ENCODE results near the gene FHAD1.
"Not testable (repeated sequence)": the region's sequence is repeated elsewhere in the genome, so short reads cannot be mapped to it uniquely, and the experiment has no call there.

Gene FHAD1

DNA sequence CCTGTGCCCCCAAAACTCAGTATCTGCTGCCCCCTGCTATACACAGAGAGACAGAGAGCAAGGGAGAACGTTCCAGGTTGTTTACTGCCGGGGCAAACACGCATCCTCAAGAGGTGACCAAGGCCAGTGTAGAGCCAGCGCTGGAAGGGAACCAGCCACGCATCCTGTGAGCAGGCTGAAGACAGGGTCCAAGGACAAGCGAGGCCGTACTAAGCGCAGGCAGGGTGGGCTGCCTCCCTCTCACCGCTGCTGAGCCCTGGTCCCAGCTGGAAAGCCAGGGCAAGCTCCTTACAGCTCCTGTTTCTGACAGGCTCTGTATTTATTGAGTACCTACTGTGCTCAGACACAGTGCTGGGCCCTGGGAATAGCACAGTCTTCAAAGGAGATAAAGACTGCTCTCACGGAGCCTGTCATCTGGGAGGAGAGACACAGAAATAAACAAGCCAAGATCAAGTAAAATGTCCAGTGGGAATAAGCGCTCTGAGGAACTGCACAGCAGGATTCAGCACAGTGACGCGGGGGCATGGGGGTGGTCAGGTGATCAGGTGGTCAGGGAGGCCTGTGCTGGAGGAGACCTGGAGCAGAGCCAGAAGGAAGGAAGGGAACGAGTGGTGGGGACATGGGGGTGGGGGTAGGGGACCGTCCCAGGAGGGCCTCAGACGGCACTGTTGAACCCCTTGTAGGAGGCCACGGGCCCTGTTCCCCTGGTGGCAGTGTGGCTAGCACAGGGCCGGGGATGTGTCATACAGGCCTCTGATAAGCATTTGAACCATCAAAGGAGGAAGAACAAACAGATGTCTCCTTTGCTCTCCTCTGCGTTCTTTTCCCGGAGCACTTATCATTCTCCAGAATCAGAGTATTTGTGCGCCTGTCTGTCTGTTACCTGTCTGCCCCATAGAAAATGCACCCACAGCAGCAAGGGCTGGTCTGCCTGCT lies 124.9 kb downstream of the FHAD1 start:
- Mint-ChIP-seq H3K4me1 (peaks cover 18% of the 10 kb centered on the region), H3K4me3 (no peak overlapping the region), H3K27me3 (ENCODE audit: low read depth, poor library complexity) (peaks cover 10% of the 10 kb centered on the region), H3K9me3 (no peaks in the 10 kb centered on the region), H3K36me3 (ENCODE audit: low read depth) (no peaks in the 10 kb centered on the region), H3K27ac (peak overlapping the region; percentile 15)
- TF ChIP-seq, protein P1, sequence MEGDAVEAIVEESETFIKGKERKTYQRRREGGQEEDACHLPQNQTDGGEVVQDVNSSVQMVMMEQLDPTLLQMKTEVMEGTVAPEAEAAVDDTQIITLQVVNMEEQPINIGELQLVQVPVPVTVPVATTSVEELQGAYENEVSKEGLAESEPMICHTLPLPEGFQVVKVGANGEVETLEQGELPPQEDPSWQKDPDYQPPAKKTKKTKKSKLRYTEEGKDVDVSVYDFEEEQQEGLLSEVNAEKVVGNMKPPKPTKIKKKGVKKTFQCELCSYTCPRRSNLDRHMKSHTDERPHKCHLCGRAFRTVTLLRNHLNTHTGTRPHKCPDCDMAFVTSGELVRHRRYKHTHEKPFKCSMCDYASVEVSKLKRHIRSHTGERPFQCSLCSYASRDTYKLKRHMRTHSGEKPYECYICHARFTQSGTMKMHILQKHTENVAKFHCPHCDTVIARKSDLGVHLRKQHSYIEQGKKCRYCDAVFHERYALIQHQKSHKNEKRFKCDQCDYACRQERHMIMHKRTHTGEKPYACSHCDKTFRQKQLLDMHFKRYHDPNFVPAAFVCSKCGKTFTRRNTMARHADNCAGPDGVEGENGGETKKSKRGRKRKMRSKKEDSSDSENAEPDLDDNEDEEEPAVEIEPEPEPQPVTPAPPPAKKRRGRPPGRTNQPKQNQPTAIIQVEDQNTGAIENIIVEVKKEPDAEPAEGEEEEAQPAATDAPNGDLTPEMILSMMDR (IDR thresholded peaks at IDR 0.05): no peak
- DNase-seq: no peak

DNA sequence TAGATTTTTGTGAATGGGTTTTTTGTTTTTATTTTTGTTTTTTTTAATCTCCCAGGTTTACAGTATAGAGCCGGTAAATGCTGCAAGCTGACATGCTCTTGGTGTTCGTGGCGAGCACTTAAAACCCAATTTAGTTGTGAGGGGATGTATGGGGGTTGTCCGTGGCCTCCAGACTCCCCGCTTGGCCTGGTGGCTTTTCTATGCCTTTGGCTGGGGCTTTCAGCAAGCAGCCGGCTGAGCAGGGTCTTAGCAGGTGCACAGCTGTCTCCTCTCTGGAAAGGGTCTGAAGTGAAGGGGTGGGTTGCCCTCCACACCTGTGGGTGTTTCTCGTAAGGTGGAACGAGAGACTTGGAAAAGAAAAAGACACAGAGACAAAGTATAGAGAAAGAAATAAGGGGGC lies 131.7 kb downstream of the FHAD1 start:
- no peaks in the 10 kb centered on the region for H3K9me3 Mint-ChIP-seq
- peaks cover 39% of the 10 kb centered on the region for H3K4me1 Mint-ChIP-seq
- DNase-seq: no peak
- TF ChIP-seq, protein P1 (IDR thresholded peaks at IDR 0.05): no peak
- H3K27me3 Mint-ChIP-seq (ENCODE audit: low read depth, poor library complexity): peaks cover 10% of the 10 kb centered on the region
- H3K27ac Mint-ChIP-seq: no peak overlapping the region
- no peak overlapping the region for H3K4me3 Mint-ChIP-seq
- no peaks in the 10 kb centered on the region for H3K36me3 Mint-ChIP-seq (ENCODE audit: low read depth)

DNA sequence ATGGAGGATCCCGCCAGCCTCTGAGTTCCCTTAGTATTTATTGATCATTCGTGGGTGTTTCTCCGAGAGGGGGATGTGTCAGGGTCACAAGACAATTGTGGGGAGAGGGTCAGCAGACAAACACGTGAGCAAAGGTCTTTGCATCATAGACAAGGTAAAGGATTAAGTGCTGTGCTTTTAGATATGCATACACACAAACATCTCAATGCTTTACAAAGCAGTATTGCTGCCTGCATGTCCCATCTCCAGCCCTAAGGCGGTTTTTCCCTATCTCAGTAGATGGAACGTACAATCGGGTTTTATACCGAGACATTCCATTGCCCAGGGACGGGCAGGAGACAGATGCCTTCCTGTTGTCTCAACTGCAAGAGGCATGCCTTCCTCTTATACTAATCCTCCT lies 132.1 kb downstream of the FHAD1 start:
- peaks cover 42% of the 10 kb centered on the region for H3K4me1 Mint-ChIP-seq
- H3K36me3 Mint-ChIP-seq (ENCODE audit: low read depth); H3K9me3 Mint-ChIP-seq; H3K27ac Mint-ChIP-seq; H3K4me3 Mint-ChIP-seq; DNase-seq: not testable (repeated sequence)
- H3K27me3 Mint-ChIP-seq (ENCODE audit: low read depth, poor library complexity): peaks cover 10% of the 10 kb centered on the region

DNA sequence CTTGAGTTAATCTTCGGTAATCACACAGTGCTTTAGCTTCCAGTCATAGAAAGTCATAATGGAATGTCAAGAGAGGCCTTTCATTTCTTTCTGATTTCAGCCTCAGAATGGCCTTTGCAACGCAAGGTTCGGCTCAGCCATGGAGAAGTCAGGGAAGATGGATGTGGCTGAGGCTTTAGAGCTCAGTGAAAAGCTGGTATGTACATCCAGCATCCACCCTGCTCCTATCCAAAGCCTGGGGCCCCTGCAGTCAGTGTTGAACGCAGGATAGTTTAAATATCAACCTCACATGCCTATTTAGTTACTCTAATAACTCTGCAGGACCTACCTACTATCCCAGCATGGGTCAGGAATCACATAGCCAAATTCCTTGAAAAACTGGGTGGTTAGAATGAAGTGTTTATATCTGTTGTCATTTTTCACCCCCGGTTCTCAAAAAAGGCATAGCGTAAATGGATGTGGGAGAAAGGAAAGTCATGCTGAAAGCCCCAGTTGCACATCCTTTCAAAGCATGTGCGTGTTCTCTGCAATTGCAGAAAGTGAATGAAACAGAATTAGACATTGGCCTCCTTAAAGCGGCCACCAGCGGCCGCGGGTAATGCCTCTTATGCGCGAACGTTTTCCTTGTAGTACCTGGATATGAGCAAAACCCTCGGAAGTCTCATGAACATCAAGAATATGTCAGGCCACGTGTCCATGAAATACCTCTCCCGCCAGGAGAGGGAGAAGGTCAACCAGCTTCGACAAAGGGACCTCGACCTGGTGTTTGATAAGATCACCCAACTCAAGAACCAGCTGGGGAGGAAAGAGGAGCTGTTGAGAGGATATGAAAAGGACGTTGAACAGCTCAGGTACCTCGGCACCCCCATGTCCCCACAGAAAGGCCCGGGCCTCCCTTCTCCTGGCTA lies 133.8 kb downstream of the FHAD1 start:
- Mint-ChIP-seq H3K4me3 (no peak overlapping the region), H3K36me3 (ENCODE audit: low read depth) (no peaks in the 10 kb centered on the region), H3K9me3 (no peaks in the 10 kb centered on the region), H3K27me3 (ENCODE audit: low read depth, poor library complexity) (peaks cover 26% of the 10 kb centered on the region), H3K4me1 (peaks cover 55% of the 10 kb centered on the region), H3K27ac (no peak overlapping the region)
- TF ChIP-seq, protein P1 (IDR thresholded peaks at IDR 0.05): no peak
- no peak for DNase-seq

DNA sequence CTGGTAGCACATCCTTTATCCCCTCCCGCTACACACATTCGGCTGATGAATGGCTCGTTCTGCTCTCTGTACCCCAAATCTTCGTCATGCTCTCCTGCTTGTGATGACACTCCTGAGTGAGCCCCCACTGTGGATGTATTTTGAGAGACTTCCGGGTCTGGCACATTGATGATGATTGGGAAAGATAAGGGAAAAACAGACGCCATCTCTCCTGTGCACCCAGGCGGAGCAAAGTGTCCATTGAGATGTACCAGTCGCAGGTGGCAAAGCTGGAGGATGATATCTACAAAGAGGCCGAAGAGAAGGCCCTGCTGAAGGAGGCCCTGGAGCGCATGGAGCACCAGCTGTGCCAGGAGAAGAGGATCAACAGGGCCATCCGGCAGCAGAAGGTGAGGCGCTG lies 134.8 kb downstream of the FHAD1 start:
- TF ChIP-seq, protein P1 (IDR thresholded peaks at IDR 0.05): no peak
- Mint-ChIP-seq H3K4me3 (no peak overlapping the region), H3K27me3 (ENCODE audit: low read depth, poor library complexity) (peaks cover 32% of the 10 kb centered on the region), H3K27ac (no peak overlapping the region), H3K9me3 (no peaks in the 10 kb centered on the region), H3K36me3 (ENCODE audit: low read depth) (no peaks in the 10 kb centered on the region), H3K4me1 (peaks cover 64% of the 10 kb centered on the region)
- no peak for DNase-seq
